Stimulated activated CD8-positive, alpha-beta memory T cell treated with anti-CD3 and anti-CD28 coated beads, Interleukin-15, amount 100 ng/mL, for 4 hours (primary cell): ENCODE measurements around the gene SGK1.
"Not testable (repeated sequence)": the region's sequence is repeated elsewhere in the genome, so short reads cannot be mapped to it uniquely, and the experiment has no call there.

Experiments
- DNase-seq, 2 donors: peaks; one replicate each; pipeline ENCODE4 v3.0.0-alpha.2; 2020; ENCODE audit warnings: low read depth in 2 of 2

Gene SGK1

GRCh38 chr6:134223796-134224420, 94.0 kb downstream of the SGK1 start:
- no peak for DNase-seq

DNA sequence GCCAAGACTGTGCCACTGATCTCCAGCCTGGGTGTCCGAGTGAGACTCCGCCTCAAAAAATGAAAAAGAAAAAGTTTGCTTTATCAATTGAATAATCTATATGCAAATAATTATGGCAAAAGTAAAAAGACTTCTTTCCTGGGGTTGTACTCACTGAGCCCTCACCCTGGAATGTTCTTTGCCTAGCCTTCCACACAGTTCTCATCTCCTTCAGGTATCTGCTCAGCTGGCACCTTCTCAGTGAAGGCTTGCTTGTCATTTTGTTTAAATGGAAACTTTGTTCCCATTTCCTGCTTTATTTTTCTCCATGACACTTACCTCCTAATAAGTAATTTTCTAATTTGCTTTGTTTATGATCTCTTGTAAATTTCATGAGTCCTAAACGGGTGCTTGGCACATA, 96.7 kb downstream of the SGK1 start:
- DNase-seq = no peak

DNA sequence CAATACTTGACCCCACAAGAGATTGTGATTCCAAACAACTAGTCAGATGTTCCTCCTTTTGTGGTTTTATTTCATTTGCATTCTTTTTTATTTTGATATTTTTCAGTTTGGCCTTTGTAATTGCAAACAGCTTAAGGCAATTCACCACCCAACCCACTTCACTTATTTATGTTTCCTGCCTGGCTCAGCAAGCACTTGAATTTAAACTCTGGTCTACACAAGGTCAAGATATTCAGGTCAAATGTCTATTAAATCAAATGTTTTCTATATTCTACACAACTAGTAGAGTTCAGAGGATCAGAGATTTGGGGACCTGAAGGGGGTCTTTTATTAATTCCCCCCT, 100.1 kb downstream of the SGK1 start:
- DNase-seq = no peak

DNA sequence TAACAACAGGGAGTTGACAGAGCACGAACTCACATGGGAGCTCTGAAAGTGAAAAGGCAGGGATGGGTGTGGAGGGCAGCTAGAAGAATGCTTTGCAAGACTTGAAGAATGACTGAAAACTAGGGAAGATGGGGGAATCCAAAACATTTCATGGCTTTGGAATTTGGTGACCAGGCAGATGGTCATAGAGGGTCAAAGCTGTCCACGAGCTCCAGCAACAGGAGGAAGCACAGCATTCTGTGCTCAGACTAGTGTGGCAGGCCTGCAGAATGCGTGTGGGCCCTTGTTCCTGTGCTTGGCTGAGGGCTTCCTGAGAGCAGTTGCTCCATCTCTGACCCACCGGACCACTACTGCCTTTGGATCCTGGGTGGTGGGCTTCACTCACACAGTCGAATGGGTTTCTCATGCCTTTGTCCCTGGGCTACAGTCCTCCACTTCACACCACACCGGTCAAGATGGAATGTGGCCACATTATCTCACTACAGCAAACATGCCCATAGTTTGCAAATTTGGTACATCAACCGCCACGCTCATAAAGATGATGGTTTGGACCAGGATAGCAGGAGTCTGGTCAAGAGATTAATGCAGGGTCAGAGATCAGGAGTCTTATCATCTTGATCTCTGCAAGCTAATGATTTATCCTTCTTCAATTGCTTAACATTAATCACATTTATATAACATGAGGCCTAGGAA, 100.7 kb downstream of the SGK1 start:
- no peak for DNase-seq

GRCh38 chr6:134216301-134217010, 101.5 kb downstream of the SGK1 start:
- no peak for DNase-seq

DNA sequence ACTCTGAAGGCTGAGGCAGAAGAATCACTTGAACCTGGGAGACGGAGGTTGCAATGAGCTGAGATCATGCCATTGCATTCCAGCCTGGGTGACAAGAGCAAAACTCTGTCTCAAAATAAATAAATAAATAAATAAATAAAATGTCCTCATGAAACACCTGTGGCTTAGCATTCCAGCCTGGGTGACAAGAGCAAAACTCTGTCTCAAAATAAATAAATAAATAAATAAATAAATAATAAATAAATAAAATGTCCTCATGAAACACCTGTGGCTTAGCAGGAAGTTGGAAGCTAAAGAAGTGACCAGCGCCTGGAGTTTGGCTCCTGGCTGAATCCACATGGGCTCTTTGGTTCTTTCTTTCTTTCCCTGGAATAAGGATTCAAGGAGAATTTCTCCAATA, 104.5 kb downstream of the SGK1 start:
- DNase-seq = not testable (repeated sequence)

- no peak for DNase-seq
Observed at GRCh38 chr6:134211297-134211696, 106.6 kb downstream of the SGK1 start.

- no peak for DNase-seq
Observed at GRCh38 chr6:134207421-134207820, 110.5 kb downstream of the SGK1 start.

GRCh38 chr6:134205366-134205765, 112.5 kb downstream of the SGK1 start:
- no peak for DNase-seq

DNA sequence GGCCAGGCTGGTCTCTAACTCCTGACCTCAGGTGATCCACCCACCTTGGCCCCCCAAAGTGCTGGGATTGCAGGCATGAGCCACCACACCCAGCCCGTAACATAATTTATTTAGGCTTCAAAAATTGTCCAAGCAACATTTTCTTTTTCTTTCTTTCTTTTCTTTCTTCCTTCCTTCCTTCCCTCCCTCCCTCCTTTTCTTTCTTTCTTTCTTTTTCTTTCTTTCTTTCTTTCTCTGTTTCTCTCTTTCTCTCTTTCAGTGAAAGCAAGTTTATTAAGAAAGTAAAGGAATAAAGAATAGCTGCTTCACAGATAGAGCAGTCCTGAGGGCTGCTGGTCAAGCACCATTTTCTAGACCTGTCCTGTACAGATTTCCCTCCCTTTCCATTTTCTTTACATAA, 113.2 kb downstream of the SGK1 start:
- DNase-seq = not testable (repeated sequence)

DNA sequence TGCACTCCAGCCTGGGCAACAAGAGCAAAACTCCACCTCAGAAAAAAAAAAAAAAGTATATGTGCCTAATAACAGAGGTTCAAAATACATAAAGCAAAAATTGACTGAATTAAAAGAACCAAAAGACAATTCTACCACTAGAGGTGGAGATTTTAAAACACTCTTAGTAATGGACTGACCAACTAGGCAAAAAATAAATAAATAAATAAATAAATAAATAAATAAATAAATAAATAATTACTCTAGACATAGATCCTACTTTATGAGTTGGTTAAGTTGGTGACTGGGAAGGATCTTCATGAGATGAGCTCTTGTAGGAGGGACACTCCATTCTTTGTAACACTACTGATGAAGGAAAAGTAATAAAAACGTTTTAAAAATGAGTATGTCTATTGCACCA, 113.9 kb downstream of the SGK1 start:
- DNase-seq = no peak

GRCh38 chr6:134201716-134202115, 116.2 kb downstream of the SGK1 start:
- DNase-seq = no peak

GRCh38 chr6:134199848-134200606, 117.9 kb downstream of the SGK1 start:
- DNase-seq = no peak

- no peak for DNase-seq
Observed at GRCh38 chr6:134198093-134198492, 119.8 kb downstream of the SGK1 start.

GRCh38 chr6:134197685-134198084, 120.2 kb downstream of the SGK1 start:
- DNase-seq = not testable (repeated sequence)

- DNase-seq = no peak
Observed at GRCh38 chr6:134196568-134197193, 121.2 kb downstream of the SGK1 start.

- DNase-seq = no peak
Observed at GRCh38 chr6:134195985-134196384, 121.9 kb downstream of the SGK1 start.

DNA sequence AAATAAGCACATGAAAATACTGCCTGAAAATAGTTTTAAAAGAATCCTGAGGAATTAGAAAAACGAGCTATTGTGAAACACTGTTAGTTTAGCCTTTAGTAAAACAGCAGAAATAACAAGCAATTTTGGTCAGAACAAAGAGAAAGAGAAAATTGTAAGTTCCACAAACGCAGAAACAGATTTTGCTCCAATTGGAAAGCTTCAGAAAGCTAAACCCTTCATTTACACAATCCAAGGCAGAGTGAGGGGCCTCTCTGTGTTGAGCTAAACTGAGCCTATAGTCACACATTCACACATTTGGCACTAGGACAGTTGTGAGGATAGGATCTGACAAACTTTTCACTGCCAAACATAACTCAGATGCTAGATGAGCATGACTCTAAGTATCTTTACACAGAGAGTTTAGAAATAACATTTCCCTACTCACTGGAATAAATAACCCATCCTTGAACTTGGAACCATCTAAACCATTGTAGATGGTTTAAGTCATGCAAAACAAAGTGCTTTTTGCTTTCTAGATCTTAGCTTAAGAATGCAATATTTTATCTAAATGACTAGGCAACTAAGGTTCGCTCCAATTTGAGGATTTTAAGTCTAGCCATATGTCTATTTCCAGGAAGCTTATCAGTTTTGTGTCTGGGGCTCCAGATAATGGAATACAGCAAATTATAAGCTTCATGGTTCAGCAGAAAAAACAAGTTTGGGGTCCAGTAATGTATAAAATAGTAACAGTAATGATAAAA, 122.6 kb downstream of the SGK1 start:
- DNase-seq = no peak

DNA sequence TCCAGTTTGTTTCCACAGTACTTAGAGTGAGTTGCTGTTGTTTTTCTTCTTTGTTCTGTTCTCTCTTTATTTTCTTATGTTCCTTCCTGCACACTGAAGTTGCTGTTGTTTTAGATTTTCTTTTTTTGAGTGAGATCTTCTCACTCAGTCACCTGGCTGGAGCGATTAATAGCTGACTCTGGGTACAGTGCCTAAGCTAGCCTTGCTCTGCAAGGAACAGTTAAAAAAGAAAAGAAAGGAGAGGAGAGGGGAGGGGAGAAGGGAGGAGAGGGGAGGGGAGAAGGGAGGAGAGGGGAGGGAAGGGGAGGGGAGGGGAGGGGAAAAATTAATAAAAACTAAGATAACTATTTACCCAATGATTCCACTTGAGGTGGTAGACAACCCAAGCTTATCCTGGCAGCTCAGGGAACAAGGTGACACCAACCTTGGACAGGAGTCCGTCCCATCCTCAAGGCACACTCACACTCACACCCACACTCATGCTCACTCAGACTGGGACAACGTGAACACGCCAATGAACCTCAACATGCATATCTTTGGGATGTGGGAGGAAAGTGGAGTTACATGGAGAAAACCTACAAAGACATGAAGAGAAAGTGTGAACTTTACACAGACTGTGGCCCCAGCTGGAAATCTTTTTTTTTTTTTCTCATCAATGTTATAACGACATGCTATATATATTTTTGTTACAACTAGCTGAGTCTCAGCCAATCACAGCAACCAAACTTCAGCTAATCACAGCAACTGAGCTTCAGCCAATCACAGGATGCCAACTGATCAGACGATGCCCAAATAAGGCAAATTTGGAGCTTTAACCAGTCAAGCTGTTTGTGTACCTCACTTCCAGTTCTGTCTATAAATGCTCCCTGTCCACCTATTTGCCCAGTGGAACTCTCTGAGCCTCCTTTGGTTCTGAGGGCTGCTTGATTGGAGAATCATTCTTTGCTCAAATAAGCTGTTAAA, 124.1 kb downstream of the SGK1 start:
- DNase-seq = no peak

- DNase-seq = not testable (repeated sequence)
Observed at GRCh38 chr6:134192609-134193008, 125.3 kb downstream of the SGK1 start.
